GM21367 (cell line): ENCODE measurements around the gene KRCC1.
A peak's percentile ranks its signal among the peaks of the same experiment; 100 is the strongest.

Experiments
- ATAC-seq: cut with Tn5 transposase; IDR thresholded peaks from one replicate; pipeline ENCODE4 v1.9.1; 2021; ENCODE audit not compliant: unreplicated experiment

KRCC1 gene

GRCh38 chr2:88055371-88056128 lies at the start of gene KRCC1:
Gene KRCC1, minus strand, starts transcription at chr2:88055783. Its CDS starts 27,220 bp downstream, at chr2:88028563.
- peak; percentile 89 for ATAC-seq

GRCh38 chr2:88100489-88100858 lies 44.9 kb upstream of the KRCC1 start:
- no peak for ATAC-seq

GRCh38 chr2:88099798-88100488 lies 44.4 kb upstream of the KRCC1 start:
- ATAC-seq: no peak

GRCh38 chr2:88098558-88098900 lies 42.9 kb upstream of the KRCC1 start:
- no peak for ATAC-seq

GRCh38 chr2:88097891-88098557 lies 42.4 kb upstream of the KRCC1 start:
- ATAC-seq: no peak

GRCh38 chr2:88097192-88097591 lies 41.6 kb upstream of the KRCC1 start:
- ATAC-seq: no peak

GRCh38 chr2:88096708-88097107 lies 41.1 kb upstream of the KRCC1 start:
- ATAC-seq: no peak

- ATAC-seq: no peak
Observed at GRCh38 chr2:88095022-88095421, 39.4 kb upstream of the KRCC1 start.

GRCh38 chr2:88092773-88093172 lies 37.2 kb upstream of the KRCC1 start:
- ATAC-seq: no peak

- no peak for ATAC-seq
Observed at GRCh38 chr2:88091943-88092342, 36.4 kb upstream of the KRCC1 start.

- no peak for ATAC-seq
Observed at GRCh38 chr2:88090446-88091283, 35.1 kb upstream of the KRCC1 start.

- no peak for ATAC-seq
Observed at GRCh38 chr2:88088999-88089398, 33.4 kb upstream of the KRCC1 start.

- ATAC-seq: no peak
Observed at GRCh38 chr2:88087763-88088162, 32.2 kb upstream of the KRCC1 start.

- ATAC-seq: no peak
Observed at GRCh38 chr2:88087073-88087472, 31.5 kb upstream of the KRCC1 start.

- no peak for ATAC-seq
Observed at GRCh38 chr2:88086401-88086800, 30.8 kb upstream of the KRCC1 start.

GRCh38 chr2:88085602-88086001 lies 30.0 kb upstream of the KRCC1 start:
- ATAC-seq: no peak

GRCh38 chr2:88085099-88085498 lies 29.5 kb upstream of the KRCC1 start:
- no peak for ATAC-seq

- ATAC-seq: no peak
Observed at GRCh38 chr2:88082781-88083180, 27.2 kb upstream of the KRCC1 start.

GRCh38 chr2:88081924-88082608 lies 26.5 kb upstream of the KRCC1 start:
- ATAC-seq: no peak

GRCh38 chr2:88080545-88080944 lies 25.0 kb upstream of the KRCC1 start:
- no peak for ATAC-seq
